Measurements from ENCODE around the gene ALKAL2.

ALKAL2 gene

DNA sequence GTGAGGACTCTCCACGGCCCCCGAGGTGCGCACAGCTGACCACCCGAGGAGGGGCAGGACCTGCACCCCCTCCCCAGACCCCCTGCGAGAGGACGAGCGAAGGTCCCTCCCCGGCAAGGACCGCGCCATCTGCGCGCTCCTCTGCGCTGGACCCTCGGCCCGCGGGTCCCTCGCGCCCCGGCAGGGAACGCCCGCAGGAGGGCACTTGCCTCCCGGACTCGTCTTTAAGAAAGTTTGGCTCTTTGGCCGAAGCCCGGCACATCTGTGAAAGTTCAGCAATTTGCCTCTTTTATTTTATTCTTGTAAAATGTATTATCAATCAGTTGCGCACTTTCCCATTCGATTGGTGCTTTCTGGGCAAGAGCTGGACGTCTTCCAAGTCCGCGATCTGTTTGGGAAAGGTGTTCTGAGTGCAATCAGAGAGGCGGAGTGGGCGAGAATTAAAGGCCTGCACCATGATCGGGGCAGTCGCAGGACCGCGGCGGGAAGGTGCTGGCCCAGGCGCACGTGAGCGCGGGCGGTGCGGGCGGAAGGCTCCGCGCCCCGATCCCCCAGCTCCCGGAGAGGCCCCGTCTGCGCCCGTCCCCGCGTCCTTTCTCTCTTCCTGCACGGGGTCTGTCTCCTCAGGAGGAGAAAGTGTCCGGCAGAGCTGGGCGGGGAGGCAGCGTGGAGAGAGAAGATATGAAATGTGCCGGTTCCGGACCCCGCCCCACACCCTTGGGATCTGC lies 1.6 kb upstream of the ALKAL2 start:
- DNase-seq, result no peak

DNA sequence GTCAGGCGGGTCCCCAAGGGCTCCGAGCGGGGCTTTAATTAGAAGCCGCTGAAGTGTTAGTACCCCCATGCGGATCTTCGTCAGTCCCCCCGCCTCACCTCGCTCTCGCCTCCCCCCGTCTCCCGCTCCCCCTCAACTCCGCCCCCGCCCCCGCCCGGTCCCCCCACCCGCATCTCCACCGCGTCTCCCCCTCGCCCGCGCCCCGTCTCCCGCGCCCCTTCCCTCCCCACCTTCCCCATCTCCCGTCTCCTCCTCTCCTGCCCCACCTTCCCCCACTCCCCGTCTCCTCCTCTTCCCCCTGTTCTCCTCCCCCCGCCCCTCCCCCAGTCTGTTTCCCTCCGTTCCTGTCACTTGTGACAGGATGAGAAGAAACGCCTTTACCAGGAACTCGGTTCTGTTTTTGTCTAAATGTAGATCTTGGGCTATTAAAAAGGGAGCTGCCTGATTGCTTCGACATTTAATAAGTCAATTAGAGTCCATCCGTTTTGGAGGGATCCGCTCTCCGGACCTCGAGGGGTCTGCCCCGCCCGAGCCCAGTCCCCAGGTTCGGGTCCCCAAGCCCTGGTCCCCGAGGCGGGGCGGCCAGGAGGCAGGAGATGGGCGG lies 969 bp upstream of the ALKAL2 start:
- no peak for DNase-seq

DNA sequence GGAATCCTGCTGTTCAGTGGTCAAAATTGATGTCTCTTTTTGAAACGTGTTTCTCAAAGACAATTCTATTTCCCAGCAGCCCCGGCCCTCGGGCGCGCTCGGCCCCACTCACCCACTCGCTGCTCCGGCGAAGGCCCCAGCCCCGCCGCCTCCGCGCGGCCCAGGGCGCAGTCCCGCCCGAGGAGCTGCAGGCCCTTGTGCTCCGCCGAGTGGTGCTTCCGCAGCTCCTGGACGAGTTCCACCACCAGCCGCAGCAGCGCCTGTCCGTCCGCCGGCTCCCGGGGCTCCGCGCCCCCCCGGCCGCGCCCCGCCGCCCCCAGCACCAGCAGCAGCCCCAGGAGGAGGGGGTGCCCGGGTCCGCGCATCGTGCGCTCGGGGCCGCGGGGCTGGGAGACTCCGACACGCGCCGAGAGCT lies 413 bp downstream of the ALKAL2 start:
- DNase-seq, result no peak

DNA sequence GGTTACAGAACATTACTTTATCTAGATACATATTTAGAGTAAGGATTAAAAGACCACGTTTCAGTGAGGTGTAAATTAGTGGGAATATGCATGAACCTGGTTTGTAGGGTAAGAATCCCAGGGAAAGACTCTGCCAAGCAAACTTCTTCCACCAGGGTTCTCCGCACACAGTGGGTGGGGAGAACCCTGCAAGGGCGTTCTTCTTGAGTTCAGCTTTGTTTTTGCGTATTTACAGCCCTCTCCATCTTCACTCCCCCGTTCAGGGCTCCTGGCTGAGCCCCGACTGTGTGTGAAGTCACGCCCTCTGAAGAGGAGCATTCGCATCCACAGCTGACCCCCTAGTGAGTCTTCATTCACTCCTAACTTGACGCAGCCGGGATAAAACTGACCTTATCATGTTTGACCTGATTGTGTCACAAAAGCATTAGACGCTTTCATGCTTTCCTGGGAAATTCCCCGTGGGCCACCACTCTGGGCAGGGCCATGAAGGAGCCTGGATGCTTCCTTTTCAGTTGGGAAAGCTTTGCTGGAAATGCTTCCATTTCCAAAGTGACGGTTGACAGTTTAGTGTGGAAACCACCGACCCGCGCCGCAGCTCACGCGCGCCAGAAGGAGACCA lies 1.0 kb downstream of the ALKAL2 start:
- no peak for DNase-seq

DNA sequence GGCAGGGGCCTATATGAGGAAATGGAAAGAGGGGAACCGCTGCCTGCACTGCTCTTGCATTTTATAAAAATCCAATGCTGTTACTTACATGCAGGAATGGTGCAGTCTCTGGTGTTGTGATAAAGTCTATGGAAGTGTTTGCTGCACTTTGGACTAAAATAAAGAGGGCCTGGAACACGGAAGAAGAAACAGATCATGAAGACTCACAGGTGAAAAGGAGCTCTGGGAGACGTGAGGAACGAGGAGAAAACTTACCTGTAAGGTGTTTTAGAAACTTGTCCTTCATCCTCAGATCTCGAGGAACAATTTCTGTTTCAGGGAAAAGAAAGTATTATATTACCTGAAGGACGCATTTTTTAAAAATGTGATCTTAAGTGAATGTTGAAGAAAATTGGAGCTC lies 1.9 kb downstream of the ALKAL2 start:
- no peak for DNase-seq

DNA sequence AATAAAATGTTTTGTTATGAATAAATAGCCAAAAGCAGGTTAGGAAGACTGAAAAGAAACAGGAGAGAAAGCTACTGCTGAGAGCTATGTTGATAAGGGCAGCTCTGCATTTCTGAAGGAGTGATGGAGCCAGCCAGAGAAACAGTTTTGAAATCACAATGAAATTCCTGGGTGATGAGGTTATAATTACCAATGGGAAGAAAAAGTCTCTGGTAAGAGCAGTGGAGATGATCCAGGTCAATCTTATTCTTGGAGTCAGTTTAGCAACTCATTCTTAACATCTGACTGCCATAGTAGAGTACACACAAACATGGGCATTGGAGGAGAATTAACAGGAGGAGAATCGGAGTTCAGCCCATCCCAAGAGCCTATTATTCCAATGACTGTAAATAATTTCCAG lies 2.4 kb downstream of the ALKAL2 start:
- DNase-seq, result no peak

DNA sequence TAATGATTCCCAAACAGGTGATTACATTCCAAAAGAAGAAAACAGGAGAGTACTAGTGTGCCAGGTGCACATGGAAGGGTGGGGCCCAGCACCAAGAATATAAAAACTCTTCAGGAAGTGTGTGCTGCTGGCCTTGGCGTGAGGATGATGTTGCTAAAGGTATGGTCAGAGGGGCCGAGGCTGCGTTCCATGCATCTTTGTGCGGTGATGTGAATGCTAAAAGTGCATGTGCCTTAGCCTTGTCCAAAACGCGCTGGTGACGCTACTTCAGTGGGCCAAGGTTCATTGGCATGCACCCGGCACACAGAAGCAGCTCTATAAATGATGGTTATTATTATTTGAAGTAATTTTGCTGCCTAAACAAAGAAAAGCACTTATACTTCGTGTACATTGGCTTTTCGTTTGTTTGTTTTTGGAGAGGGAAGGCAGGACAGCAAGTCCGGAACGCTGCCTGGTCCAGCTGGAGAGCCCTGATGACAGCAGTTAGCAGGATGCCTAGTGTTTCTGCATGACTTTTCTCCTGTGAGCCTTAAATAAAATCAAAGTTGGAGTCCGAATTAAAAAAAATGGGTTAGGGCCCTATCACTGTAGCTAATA lies 2.9 kb downstream of the ALKAL2 start:
- DNase-seq, result no peak

DNA sequence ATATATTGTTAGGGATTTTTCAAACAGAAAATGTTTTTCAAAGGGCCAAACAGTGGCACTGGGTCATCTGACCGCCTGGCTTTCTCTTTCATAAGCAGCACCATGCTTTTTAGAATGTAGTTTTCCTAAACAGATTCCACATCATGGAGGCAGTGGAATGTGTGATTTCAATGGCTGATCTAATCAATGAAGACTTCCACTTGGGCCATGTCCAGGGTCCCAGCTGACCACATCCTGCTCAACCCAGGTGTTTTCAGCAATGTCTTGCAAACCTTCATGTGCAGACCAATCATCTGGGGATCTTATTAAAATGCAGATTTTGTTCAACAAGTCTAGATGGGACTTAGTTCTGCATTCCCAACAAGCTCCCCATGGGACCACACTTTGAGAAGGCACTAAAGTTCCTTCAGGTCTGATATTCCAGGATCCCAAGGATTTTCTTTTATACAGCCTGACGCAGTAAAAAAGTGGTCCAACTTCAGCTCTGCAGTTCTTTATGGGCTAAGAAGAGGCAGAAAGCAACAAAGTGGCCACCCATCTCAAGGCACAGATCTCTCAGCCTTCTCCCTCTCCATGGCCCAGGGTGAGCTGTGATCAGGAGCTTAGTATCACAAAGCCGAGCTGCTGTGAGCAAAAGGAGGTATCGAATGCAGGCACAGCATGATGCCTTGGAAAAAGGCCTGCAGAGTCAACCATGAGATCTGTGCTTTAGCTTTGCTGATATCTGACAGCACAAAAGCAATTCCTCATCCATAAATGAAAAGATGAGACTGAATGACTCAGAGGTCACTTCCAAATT lies 3.7 kb downstream of the ALKAL2 start:
- DNase-seq, result no peak

DNA sequence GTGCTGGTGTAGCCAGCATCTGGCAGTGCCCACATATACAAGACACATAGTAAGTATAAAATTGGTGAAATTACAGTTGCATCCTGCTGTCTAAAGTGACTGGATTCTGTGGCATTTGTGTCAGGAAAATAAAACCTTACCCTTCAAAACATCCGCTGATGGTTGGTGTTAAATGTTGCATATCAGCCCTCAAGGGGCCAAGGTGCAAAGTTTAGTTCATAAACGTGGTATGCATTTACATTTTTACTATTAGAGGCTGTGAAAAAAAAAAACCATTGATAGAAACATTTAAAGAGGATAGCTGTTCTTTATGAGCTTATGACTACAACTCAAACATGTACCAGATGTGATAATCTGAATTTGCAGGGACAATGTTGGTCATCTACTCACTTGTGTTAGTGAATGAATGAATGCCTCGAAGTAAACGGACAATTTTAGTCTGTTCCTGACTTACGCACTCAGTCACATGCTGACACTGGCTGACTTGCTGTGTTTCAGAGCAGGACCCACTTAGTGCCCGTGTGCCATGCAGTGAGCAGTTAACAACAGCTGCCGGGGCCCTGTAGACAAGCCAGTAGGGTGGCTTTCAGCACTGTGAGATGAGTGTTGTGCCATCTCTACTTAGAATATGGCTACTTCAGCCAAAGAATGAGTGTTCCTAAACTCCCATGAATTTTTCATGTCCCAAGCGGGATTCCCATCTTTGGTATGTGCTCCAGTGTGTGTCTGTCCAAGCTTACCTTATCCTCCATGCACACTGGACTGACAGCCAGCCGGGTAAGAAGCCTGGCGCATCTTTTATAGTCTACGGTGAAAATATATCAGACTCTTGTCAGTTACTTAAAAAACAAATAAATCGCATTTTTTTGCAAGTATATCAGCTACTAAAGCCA lies 5.3 kb downstream of the ALKAL2 start:
- no peak for DNase-seq

DNA sequence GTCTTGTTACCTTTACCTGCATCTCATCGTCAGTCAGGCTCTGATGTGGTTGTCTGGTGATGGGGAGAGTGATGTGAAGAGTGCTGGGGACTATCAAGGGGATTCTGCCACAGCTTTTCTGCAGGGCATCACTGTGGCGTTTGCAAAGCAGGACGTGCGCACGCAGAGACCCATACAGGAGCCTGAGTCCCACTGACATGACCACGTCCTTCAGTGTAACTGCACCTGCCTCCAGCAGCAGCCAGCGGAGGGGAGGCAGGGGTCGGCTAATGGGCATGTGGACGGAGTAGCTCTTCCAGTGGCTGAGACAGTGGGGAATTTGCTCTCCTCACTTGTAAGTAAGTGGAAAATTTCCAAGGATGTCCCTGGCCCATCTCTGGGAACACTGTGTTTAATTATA lies 6.5 kb downstream of the ALKAL2 start:
- DNase-seq, result no peak

DNA sequence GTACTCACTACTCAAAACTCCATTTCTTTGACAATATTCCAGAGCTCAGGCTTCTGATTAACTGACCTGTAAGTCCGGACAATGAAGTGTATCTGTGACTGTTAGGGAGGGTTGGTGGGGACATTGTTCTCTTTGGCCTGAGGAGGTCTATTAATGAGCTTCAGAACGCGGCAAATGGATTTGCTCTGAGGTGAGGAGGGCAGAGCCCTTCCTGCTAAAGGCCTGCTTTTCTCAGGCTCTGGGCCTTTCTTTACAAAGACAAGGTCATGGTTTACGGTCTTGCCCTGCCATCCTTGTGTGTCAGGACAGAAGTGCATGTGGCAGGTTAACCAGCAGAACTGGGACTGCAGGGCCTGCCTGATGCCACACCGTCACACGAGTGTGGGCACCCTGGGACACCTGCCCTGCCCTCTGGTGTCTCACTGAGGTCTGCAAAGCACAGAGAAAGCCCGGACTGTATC lies 7.2 kb downstream of the ALKAL2 start:
- DNase-seq, result no peak

DNA sequence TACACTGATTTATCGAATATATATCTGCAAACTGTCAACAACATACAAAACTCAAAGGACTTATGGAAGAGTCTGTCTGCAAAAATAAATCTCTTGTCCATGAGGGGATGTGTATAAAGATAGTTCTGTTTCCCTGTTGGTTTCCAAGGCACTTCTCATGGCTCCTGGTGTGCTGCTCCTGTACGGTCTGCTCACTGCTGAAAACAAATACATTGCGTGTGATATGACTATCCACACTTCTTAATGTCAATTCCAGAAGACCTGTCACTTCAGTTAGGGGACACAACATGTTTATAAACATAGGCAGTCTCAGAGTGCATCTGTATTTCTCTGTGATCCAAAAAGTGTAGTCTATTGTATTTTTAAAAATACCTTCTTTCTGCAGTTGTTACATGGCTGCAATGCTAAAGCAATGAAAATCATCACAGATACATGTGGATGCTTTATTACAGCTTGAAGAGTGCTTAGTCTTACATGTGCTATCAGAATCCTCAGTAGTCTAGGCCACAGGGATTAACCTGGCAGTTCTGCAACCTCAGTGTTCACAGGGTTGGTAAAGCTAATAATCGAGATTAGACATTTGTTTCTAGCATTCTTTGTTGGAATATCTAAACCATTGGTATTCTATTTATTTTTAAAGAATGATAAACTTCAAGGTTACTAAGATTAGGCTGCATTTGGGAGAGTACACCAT lies 7.8 kb downstream of the ALKAL2 start:
- no peak for DNase-seq

DNA sequence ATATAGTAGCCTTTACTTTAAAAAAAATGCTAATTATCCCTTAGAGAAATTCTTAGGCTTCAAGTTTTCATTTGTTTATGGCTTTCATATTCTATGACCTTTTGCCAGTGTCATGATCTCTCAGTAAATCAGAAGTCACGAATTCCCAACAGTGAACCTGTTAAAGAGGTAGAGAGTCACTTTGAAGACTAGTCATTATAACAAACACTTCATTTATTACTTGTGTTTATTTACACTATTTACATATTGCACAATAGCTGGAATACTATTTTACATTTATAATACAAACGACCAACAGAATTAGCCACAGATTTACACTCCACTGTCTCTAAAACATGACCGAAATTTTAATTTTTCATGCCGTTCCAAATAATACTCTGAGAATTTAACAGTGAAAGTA lies 8.5 kb downstream of the ALKAL2 start:
- DNase-seq, result no peak

DNA sequence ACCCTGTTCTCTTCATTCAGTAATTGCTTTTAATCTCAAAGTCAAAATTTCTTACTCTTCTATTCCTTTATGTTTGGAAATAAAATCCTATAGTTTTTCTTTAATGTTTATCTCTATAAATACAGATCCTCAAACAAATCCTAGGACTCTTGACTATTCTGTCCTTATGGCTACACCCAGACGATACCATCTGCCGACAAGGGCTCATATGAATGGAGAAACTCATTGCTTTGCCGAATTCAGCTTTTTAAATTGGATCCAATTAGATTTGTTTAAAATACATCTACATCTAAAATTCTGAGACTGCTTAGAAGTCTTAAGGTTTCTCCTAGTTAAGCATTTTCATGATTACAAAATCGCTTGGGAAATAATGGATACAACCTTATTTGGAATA lies 9.0 kb downstream of the ALKAL2 start:
- no peak for DNase-seq

DNA sequence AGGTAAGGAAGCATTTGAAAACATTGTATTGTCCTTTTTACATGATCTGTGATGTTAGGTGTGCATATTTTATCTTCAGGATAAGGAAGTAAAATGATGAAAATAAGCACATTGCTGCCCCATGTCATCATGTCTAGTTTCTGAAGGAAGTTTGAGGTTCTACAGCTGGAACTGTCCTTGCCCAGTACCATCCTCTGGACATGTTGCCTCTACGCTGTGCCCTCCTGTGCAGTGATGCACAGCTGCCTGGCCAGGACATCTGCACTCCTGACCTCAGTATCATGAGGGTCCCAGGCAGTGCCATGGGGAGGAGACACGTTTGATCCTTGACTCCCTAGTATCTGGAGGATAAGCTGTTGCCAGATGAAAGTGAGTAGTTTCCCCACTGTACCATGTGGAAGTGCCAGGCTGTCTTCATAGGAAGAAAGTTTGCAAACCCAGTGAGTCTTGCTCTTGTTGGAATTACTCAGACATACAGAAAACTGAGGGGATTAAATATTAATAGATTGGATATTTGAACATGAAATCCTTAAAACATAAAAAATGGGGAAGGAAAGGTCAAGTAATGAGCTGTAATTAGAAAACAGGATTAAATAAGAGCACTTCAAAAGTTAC lies 9.5 kb downstream of the ALKAL2 start:
- DNase-seq, result no peak

DNA sequence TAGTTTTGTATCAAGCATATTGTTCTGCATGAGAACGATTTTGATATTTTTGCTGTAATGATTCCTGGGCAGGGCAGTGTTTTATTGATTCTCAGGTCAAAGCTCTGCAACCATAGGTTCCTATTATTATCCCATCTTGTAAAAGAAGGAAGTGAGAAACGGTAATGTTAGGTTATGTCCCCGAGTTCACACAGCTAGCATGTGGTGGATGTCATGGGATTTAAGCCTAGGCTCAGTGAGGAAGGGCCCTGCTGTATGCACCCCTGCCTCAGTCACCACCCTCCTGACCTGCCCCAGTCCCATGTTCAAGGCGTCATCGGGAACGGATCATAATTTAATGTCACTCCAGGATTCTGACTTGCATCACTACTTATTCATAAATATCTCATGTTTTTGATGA lies 12.4 kb downstream of the ALKAL2 start:
- no peak for DNase-seq

DNA sequence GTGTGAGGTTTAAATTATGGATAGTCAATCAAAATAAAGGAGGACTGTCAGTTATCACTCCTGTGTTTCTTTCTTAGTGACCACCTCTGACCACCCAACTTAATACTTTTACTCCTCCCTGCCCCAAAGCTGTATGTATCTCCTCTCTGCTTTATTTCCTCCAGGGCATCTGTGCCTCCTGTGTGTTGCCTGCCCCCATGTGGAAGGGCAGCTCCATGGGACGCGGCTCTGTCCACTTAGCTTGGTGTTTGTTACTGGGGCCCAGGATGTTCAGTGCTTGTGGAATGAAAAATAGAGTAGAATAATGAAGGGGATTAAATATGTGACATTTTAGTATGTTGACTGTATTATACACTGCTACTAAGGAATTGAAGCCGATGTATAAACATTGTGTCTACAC lies 13.4 kb downstream of the ALKAL2 start:
- DNase-seq, result no peak

DNA sequence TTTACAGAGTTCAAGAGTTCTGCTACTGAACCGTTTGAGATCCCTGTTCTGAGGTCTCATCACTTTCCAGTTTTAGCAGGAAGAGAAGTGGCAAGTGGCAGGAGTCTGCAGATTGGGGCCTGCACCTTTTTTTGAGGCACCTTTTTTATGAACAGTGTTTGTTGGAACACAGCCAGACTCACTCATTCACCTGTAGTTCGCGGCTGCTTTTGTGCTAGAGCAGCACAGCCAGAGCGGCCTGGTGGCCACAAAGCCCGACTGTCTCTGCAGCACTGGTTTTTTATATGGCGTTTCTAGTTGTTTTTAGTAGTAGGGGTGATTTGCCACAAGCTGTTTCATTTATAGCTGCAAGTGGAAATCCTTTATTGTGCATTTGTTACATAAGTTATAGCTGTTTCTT lies 14.6 kb downstream of the ALKAL2 start:
- no peak for DNase-seq

DNA sequence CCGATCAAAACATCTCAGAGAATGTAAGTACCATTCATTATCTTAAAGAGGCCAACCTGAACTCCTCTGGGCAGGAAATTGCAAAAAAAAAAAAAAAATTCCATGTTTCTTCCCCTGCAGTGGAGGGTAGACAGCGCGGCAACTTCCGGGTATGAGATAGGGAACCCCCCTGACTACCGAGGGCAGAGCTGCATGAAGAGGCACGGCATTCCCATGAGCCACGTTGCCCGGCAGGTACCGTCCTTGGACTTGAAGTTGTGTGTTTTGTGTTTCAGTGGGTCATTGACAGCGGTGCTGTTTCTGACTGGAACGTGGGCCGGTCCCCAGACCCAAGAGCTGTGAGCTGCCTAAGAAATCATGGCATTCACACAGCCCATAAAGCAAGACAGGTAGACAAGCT lies 16.0 kb downstream of the ALKAL2 start:
- no peak for DNase-seq

DNA sequence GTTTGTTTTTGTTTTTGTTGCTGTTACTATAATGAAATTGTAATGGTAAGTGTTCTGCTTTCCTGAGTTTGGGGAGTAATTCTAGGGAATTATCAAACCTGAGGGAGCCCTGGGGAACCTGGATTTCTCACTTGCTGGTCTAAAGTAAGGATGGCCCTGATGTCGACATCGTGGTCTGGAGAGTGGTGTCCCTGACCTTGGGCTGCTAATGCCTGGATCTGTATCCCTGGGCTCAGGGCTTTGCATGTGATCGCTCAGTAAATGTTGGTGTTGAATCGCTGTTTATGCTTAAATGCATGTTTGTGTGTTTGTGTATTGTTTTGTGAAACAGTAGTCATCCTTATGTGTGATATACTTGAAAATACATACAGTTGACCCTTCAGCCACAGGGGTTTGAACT lies 17.0 kb downstream of the ALKAL2 start:
- no peak for DNase-seq

All from stimulated activated naive CD4-positive, alpha-beta T cell treated with Interleukin-2 at 50 U/mL for 16 hours (primary cell).